Measurements from ENCODE around the gene CD9.
"Not testable (repeated sequence)": the region's sequence is repeated elsewhere in the genome, so short reads cannot be mapped to it uniquely, and the experiment has no call there.

The CD9 gene

DNA sequence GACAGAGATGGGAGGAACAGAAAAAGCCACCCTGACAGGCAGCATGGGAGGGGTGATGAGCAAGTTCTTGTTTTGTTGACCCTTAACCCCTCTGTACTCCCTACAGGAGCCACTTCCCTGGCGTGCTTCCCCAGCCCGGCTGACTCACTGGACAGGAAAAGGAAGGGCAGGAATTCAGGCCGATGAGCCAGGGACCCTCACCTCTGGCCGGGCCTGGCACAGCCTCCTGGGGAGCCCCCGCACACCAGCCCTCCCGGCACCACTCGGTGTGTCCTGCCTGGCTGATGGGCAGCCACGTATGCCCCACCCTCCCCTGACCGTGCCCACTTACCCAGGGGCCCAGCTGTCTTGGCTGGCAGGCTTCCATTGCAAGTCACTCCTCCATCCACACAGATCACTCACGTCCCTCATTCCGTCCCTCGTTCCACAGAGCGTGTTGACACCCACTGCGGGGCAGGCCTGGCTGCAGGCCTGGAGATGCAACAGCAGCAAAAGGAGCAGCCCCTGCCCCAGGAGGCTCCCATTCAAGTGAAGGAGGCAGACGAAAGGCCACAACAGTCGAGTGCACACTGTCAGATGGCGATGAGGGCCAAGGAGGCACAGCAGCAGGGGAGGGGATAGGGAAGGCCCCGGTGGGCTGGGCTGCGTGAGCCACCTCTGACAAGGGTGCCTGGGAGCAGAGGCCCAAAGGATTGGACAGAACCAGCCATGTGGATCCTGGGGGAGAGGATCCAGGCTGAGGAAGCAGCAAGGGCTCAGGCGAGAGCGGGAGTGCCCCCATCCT is 19.7 kb upstream of the CD9 start:
- no peak for DNase-seq

DNA sequence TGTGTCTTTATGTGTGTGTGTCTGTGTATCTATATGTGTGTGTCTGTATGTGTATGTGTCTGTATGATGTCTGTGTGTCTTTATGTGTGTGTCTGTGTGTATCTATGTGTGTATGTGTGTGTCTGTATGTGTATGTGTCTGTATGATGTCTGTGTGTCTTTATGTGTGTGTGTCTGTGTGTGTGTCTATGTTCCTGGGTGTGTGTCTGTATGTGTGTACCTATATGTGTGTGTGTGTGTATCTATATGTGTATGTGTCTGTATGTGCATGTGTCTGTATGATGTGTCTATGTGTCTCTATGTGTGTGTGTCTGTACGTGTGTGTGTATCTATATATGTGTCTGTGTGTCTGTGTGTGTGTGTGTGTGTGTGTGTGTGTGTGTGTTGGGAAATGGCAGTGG is 19.0 kb upstream of the CD9 start:
- DNase-seq, result no peak

DNA sequence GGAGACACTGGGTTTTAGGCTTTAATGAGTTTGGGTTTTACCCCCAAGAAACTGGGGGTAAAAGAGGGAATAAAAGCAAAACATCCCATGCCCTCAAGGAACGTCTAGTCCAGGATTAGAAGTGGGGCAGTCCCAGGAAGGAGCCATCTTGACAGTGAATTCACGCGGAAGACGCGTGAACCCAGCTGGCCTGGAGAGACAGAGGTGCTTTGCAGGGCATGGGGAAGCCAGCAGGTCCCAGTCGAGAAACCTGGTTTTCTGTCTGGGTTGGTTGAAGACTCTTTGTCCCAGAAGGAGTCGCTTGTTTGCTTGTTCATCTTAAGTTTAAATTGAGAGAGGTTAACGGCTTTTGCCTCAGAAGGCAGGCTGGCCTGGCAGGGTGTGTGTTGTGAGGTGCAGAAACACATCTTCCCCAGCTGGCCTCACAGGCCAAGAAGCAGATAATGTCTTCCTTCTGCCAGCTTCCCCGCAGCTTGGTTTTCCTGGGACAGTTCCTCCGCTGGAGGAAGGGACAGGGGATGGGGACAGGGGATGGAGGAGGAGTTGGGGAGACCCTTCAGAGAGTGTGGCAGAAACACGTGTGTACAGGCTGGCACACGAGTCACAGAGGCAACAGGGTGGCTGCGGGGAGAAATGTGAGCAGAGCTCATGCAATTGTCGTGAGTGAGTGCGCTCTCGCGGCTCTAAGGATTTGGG is 18.5 kb upstream of the CD9 start:
- no peak for DNase-seq

DNA sequence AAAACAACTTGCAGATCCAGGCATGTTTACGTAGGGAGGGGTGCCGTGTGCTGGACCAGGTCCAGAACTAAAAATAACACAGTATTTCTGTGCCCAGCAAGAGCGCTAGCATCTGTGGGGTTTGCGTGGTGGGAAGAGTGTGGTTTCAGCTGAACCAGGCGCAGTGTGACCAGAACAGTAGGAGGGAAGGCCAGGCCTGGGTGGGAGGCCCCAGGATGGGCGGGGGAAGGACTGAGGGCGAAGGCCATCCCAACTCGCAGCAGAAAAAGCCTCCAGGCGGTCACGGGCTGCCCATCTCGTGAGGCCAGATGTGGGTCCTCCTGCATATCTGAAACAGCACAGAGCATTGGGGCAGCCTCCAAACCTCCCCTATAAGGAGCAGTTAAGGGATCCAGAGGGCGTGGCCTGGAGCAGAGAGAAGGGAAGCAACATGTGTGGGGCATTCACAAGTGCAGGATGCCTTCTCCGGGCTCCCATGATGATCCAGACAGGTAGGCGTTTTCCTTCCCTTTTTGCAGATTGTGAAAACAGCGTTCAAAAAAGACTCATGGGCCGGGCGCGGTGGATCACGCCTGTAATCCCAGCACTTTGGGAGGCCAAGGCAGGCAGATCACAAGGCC is 17.8 kb upstream of the CD9 start:
- peak; percentile 50 for DNase-seq

DNA sequence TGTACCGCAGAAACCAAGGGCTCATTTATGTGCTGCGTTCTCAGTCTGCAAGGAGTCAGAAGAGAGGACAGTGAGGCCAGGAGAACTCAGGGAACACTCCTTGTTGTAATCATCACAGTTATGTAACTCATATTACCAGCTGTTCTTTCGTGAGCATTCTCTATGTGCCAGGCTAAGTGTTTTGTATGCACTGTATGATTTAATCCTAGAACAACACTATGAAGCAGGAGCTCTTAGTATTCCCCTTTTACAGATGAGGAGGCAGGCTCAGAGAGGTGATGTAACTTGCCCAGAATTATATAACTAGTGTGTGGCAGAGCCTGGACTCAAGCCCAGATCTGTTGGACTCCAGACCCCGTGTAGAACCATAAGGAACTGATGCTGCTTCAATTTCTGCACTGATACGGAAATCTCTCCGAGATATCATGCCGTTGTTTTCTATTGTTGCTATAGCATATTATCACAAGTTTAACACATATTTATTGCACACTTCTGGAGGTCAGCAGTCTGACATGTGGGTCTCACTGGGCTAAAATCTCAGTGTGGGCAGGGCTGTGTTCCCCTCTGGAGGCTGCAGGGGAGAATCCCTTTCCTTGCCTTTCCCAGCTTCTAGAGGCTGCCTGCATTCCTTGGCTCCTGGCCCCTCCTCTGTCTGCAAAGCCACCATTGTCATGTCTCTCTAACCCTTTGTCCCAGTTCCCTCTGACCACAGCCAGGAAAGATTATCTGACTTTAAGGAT is 16.3 kb upstream of the CD9 start:
- DNase-seq, result peak; percentile 11

GRCh38 chr12:6185961-6186827 is 14.0 kb upstream of the CD9 start:
- DNase-seq, result no peak

DNA sequence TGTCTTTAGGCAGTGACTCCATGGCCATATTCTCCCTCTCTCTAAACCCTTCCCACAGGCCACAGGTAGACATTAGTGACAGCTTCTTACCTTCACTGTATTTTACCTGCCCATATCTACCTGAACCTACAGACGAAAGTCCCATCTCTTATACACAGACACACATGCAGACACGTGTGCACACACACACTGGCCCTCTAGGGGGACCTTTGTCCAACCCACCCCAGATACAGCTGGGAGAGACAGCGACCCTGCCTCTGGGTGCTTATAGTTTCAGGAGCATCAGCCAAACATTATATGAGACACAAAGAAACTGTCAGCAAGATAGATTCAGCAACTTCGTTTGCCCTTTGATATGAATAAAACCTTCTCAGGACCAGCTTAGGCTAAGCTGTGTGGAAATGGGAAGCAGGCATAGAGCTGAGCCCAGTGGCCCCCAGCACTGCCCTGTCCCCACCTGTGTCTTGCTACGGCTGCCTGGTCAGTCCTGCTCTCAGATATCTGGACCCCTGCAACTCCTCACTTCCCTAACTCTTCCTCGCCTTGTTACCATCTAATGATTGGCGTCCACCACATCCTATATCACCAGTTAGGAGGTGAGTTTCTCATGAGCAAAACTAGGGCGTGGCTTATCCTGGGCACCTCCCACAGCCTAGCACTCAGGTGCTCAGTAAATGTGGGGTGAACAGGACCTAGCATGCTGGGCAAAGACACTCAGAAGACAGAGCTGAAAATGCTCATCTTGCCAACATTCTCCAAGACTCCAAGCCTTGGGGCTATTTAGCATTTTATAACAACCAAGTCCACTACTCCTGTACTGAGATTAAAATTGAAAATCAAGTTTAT is 12.0 kb upstream of the CD9 start:
- DNase-seq, result no peak

DNA sequence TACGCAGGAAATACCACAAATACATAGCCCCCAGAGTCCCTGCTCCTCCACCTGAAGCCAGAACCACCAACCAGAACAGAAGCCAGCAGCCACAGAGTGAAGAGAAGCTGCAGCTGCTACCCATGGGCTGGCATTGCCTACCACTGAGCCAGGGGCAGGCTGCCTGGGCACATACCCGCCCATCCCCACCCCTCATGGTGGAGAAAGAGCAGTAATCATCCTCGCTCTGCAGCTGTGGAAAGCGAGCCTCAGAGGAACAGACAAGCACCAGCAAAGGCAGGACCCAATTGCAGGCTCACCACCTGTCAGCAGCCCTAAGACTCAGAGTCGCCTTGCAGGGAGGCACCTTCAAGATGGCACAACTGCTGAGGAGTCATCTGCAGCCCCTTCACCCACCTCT is 11.2 kb upstream of the CD9 start:
- DNase-seq, result no peak

DNA sequence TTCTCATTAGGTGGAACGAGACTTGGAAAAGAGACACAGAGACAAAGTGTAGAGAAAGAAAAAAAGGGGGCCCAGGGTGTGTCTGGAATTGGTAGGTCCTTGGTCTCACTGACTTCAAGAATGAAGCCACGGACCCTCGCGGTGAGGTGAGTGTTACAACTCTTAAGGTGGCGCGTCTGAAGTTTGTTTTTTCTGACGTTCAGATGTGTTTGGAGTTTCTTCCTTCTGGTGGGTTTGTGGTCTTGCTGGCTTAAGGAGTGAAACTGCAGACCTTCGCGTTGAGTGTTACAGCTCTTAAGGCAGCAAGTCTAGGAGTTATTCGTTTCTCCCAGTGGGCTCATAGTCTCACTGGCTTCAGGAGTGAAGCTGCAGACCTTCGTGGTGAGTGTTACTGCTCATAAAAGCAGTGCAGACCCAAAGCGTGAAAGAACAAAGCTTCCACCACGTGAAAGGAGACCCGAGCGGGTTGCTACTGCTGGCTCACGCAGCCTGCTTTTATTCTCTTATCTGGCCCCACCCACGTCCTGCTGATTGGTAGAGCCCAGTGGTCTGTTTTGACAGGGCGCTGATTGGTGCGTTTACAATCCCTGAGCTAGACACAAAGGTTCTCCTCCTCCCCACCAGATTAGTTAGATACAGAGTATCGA is 10.1 kb upstream of the CD9 start:
- not testable (repeated sequence) for DNase-seq

DNA sequence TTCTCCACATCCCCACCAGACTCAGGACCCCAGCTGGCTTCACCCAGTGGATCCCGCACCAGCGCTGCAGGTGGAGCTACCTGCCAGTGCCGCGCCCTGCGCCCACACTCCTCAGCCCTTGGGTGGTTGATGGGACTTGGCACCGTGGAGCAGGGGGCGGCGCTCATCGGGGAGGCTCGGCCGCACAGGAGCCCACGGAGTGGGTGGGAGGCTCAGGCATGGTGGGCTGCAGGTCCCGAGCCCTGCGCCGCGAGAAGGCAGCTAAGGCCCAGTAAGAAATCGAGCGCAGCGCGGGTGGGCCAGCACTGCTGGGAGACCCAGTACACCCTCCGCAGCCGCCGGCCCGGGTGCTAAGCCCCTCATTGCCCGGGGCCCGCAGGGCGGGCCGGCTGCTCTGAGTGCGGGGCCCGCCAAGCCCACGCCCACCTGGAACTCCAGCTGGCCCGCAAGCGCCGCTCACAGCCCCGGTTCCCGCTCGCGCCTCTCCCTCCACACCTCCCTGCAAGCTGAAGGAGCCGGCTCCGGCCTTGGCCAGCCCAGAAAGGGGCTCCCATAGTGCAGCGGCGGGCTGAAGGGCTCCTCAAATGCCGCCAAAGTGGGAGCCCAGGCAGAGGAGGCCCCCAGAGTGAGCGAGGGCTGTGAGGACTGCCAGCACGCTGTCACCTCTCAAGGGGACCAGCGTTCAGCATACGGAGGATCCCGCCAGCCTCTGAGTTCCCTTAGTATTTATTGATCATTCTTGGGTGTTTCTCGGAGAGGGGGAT is 9.3 kb upstream of the CD9 start:
- not testable (repeated sequence) for DNase-seq

- DNase-seq, result no peak
Observed at GRCh38 chr12:6192604-6193380, 7.4 kb upstream of the CD9 start.

- DNase-seq, result peak; percentile 76
Observed at GRCh38 chr12:6193853-6194815, 6.1 kb upstream of the CD9 start.

DNA sequence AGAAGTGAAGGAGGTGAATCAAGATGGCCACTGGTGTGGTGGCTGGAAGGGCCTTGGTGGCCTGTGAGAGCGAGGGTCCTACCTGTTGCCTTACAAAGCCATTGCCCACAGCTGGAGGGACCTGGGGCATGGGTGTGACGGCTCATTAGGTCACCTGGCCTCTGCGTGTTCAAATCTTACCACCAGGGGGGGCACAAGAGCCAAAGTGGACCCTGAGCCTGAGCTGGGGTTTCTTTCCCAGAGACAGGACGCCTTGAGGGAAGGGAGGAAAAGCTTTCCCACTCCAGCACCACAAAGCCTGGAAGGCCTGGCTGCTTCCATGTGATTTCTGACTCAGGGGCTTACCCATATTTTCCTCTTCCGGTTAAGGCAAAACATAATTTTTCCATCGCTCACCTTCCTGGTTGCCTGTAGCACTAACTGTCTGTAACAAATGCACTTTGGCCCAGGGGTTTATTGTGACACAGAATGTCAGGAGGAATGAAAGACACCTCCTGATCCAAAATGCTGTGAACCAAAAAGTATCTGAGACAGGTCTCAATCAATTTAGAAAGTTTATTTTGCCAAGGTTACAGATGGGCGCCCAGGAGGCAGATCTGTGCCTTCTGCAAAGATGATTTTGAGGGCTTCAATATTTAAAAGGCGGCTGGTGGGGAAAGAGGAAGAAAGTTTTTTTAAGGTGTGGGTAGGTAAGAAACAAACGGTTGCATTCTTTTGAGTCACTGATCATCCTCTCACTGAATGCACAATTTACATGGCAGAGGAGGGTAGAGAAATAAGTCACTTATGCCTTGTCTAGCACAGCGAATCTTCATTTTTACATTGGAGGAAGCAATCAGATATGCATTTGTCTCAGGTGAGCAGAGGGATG is 4.3 kb upstream of the CD9 start:
- DNase-seq, result peak; percentile 83

GRCh38 chr12:6198051-6198450 is 2.1 kb upstream of the CD9 start:
- DNase-seq, result peak; percentile 11

GRCh38 chr12:6198556-6198955 is 1.6 kb upstream of the CD9 start:
- DNase-seq, result no peak

GRCh38 chr12:6198985-6199530 is 1.1 kb upstream of the CD9 start:
- no peak for DNase-seq
